Activated CD4-positive, alpha-beta T cell treated with anti-CD3 and anti-CD28 coated beads for 1 hour (primary cell): Measurements from ENCODE around the gene RNF123.
"Not testable (repeated sequence)": the region's sequence is repeated elsewhere in the genome, so short reads cannot be mapped to it uniquely, and the experiment has no call there.

ENCODE experiments used
- DNase-seq: peaks from one replicate; pipeline ENCODE4 v3.0.0-alpha.2; 2020

RNF123 gene

GRCh38 chr3:49683162-49683561, 6.2 kb upstream of the RNF123 start:
- DNase-seq, result no peak

DNA sequence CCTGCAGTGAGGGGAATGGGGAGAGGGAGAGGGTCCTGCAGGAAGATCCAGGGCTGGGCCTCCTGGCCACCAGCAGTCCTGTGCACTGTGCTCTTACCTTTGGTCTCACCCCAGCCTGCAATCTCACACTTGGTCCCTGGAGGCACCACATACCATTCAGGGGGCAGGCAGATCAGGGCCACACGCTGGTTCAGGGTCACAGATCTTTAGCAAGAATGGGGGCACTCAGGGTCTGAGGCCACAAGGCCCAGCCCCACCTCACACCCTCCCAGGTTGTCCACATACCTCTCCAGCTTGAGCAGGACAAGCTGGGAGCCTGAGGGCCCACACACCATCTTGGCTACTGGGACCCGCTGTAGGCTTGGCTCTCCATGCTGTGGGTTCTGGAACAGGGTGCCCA, 4.9 kb upstream of the RNF123 start:
- DNase-seq, result not testable (repeated sequence)

- DNase-seq, result not testable (repeated sequence)
Observed at GRCh38 chr3:49685103-49685502, 4.3 kb upstream of the RNF123 start.

- not testable (repeated sequence) for DNase-seq
Observed at GRCh38 chr3:49685846-49686245, 3.5 kb upstream of the RNF123 start.

DNA sequence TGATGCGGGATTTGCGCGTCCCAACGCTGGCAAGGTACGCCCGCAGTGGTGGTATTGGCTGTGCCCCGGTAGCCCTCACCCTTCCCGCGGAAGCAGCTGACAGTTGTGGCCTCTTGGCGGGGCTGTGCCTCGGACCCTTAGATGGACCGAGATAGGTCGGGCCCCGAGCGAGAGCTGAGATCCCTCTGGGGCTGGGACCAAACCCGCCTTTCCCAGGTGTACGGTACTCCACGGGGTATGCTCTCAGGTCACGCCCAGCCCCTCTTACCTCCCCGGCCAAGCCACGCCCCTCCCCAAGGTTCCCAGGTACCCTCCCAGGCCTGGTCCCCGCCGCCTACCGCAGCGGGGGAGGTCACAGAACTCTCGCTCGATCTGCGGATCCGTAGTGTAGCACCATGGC, 3.0 kb upstream of the RNF123 start:
- peak; percentile 30 for DNase-seq

DNA sequence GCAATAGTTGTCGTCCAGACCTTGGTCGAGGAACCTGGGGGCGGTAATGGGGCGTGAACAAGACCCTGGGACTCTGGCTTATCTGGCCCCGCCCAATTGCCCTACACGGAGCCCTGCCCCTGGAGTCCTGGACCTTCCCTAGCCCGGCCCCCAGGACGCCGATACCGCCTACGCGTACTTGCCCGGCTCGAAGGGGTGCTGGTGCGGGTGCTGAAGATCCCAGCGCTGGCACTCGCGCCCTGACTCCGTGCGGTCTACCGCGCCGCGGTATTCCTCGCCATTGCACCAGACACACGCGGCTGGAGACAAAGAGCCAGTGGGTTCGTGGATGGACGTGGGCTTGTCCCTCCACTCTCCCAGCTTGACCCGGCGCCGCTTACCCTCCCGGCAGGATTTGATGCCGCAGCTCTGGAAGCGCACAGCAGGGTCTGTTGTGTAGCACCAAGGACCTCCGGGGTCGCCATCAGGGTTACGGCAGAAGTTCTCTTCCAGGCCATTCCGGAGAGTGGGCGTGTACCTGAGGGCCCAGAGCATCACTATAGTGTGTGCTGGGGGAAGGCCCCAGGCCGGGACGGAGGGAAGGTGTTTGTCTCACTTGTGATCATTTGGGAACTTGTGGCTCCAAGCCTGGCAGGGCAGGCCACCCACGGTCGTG, 2.5 kb upstream of the RNF123 start:
- DNase-seq, result not testable (repeated sequence)

DNA sequence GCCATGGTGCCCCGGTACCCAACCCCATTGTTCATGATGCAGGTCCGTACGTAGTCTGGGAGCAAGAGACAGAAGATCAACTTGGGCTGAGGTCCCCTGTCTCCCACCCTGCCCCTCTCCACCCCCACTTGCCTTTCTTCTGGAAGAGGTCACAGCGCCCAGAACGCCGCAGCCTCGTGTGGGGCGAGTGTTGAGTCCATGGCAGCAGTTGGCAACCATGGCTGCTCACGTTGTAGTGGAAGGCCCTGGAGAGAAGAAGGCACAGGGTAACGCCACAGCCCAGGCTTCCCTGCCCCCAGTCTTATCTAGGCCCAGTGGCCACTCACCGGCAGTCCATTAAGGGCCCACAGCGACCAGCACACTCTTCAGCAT, 1.9 kb upstream of the RNF123 start:
- DNase-seq, result not testable (repeated sequence)

- not testable (repeated sequence) for DNase-seq
Observed at GRCh38 chr3:49688338-49689045, 865 bp upstream of the RNF123 start.

DNA sequence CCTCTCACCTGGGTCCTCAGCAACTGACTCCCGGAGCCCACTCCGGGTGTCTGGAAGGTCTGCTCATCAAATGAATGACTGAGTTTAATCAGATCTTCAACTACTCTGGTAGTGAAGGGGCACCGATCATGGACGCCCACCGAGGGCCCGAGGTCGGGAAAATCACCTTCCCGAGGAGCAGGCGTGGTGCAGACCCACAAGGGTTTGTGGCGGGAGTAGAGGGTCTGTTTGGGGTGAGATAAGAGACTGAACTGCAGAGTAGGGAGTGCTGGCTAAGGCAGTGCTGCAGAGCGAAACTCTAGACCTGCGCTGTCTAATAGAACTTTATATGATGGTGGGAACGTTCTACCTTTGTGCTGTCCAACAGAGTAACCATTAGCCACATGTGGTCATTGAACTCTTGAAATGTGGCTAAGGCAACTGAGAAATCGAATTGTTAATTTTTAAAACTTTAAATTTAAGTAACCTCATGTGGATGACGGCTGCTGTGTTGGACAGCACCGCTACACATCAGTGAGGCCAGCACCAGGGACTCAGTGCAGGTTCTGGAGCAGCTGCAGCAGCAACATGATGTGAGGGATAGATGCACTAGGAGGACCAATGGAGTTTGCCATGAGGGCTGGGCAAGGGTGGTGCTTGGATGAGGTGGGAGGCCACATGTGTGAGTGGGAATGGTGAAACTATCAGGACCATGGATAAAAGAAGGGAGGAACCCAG, 709 bp downstream of the RNF123 start:
- not testable (repeated sequence) for DNase-seq

- DNase-seq, result not testable (repeated sequence)
Observed at GRCh38 chr3:49690856-49691255, 1.5 kb downstream of the RNF123 start.

DNA sequence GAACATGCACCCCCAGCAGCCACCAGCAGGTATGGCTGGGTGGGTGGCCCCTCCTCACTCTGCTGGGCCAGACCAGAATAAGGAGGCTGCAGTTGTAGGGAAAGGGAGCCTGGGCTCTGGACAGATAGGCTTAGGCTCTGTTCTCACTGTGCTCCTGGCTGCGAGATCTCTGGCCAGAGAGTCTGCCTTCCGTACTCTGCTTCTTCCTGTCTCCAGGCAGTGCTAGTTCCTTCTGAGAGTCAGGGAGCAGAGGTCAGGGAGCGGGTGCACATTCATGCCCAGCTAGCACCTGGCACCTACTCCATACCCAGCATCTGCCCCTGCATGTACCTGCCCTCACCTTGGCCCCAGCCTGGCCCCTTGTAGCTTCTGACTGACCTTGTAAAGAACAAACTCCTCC, 2.1 kb downstream of the RNF123 start:
- DNase-seq, result not testable (repeated sequence)

GRCh38 chr3:49694409-49695070, 5.2 kb downstream of the RNF123 start:
- DNase-seq, result not testable (repeated sequence)

DNA sequence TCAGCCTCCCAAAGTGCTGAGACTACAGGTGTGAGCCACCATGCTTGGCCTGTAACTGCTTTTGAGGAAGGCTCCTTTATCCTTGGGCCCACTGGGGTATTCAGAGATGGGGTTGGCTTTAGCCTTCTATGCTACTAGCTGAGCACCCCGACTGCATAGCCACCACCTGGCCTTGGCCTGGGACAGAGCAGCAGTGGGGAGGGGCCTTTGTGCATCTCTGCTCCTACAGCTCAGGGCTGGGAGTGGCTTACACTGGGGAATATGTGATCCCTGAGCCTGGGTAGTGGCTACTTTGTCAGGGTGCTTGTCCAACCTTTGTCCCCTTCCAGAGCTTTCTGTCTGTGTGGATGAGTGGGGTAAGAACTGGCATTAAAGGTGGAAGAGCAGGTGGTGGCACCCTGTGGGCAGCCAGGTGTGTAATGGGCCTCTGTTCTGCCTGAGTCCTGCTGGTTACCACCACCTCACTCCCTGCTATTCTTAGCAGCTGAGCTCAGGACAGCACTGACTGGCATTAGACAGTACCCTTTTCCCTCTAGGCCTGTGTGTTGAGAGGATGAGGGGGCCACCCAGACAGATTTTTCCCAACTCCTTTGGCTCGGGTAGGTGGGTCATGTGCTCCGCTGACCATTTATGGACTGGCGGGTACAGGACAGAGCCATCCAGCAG, 6.1 kb downstream of the RNF123 start:
- not testable (repeated sequence) for DNase-seq

DNA sequence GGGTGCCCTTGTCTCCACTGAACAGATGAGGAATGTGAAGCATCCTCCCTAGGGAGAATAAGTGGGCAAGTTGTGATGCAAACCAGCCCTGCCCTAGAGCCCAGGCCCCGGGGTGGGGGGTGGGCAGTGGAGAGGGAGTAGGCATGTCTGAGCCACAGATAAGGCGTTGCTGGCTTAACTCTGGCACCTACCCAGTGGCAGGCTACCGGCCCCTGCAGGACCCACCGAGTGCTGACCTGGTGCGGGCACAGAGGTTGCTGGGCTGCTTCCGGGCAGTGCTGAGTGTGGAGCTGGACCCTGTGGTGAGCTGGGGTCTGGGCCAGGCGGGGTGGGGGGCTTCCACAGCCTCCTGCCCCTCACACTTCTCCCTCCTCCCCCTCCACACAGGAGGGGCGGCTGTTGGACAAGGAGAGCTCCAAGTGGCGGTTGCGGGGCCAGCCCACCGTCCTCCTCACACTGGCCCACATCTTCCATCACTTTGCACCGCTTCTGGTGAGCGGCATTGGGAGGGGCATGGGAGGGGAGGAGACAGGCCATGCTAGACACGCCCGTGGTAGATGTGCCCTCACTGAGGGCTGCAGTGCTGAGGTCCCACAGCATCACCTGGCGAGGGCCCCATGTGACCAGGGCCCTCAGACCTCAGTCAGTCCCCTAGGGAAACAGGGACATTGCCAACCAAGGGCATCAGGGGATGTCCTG, 10.1 kb downstream of the RNF123 start:
- no peak for DNase-seq

DNA sequence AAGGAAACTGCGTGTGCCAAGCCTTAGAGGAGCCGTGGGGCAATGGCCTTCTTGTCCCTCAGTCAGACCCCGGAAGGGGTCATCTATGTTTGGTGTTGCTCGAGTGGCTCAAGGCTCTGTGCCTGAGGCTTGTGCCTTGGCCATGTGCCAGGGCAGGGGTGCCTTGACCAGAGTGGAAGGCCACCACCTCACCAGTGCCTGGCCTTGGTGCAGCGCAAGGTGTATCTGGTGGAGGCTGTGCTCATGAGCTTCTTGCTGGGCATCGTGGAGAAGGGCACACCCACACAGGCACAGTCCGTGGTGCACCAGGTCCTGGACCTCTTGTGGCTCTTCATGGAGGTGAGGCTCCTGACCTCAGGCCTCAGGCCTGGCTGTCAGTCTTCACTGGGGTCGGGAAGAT, 10.7 kb downstream of the RNF123 start:
- DNase-seq, result no peak

- DNase-seq, result no peak
Observed at GRCh38 chr3:49700453-49701128, 11.2 kb downstream of the RNF123 start.

- DNase-seq, result no peak
Observed at GRCh38 chr3:49701388-49702077, 12.2 kb downstream of the RNF123 start.

DNA sequence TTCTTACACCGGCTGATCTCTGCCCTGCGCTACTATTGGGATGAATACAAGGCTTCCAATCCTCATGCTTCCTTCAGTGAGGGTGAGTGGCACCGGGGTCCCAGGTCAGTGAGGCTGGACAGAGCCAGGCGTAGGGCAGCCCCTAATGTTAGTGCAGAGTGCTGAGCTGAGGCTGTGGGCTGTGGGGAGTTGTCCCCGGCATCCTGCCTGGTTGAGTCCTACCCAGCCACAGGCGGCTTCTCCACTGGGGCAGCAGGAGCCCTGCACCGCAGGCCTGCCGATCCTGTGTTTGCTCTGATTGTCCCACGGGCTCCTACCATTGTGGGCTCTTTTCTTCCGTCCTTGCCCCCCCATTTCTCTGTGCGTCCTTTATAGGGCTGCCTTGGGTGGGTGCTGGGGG, 13.3 kb downstream of the RNF123 start:
- no peak for DNase-seq

GRCh38 chr3:49703443-49703927, 14.1 kb downstream of the RNF123 start:
- DNase-seq, result peak; percentile 53

- DNase-seq, result no peak
Observed at GRCh38 chr3:49703956-49704355, 14.6 kb downstream of the RNF123 start.

DNA sequence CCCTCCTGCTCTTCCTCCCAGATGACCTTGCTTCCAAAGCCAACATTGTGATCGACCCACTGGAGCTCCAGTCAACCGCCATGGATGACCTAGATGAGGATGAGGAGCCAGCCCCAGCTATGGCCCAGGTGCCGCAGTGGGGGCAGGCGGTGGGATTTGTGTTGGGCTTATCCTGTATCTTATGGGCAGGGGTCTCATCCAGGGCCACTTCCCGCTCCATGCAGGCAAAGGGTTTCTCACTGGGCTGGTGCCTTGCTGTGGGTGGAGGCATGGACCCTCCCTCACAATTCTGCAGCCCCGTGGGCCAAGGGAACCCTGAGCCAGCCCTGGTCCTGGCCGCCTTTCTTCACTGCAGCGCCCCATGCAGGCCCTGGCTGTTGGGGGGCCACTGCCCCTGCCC, 15.3 kb downstream of the RNF123 start:
- no peak for DNase-seq
